HTERT RPE-1 (cell line): ENCODE results near the gene CALML5.

Source experiments
- in situ Hi-C: fragments of 300-500 bp; cut with MboI; formaldehyde crosslinking; loops from 4 replicates; pipeline ENCODE4 v1.14.3; 2020; ENCODE audit warnings: low sequenced_read_pairs

CALML5 gene

DNA sequence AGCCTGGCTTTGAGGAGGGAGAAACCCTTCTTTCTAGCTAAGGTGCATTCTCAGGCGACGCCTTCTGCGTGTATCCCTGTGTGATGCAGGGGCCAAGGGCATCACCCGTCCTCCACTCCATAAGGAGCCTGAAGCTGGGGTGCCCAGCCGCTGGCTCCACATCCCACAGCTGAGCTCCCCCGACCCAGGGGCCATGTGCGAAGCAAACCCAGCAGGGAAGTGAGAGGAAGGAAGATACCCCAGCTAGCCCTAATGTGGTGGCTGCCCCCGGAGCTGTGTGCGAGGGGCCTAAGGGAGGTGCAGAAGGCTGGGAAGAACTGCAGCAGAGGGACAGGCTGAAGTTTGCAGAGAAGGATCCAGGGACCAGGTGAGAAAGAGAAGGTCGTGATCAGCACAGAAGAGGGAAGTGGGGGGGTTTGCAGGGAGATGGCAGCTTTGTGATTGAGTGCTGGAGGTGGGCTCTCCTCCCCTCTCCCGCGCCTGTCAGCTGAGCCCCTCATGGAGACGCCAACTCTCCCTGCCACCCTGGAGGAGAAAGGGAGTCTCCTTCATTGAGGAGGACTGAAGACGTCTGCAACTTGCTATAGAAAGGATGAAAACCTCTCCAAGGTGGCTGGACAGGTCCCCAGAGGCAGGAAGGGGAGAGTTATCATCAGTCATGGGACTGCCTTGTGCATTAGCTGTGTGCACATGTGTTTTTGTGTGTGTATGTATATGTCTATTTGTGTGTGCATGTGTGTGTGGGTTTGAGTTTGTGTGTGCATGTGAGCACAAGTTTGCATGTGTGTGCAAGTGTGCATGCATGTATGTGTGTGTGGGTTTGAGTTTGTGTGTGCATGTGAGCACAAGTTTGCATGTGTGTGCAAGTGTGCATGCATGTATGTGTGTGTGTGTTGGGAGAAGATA lies 3.5 kb upstream of the CALML5 start:
- in situ Hi-C loops: no loop called here

DNA sequence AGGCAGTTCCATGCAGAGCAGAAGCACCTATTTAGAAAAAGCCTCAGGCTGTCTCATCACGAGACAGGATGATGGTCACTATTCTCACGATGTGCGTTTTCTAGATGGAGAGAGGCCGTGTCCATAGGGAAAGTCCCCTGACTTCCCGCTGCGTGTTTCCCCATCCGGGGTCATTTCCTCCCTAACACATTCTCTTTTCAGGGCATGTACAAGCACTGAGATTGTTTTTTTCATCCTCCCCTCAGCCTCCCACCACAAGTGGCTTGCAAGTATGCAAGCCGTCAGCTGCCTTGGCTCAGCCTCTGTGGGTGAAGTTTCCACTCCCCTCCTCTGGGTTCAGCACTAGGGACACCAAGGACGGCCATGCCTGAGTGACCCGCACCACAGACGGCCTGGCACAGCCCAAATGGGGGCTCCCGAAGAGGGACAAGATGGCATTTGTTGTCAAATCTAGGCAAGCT lies 2.7 kb upstream of the CALML5 start:
- in situ Hi-C loops: no loop called here

DNA sequence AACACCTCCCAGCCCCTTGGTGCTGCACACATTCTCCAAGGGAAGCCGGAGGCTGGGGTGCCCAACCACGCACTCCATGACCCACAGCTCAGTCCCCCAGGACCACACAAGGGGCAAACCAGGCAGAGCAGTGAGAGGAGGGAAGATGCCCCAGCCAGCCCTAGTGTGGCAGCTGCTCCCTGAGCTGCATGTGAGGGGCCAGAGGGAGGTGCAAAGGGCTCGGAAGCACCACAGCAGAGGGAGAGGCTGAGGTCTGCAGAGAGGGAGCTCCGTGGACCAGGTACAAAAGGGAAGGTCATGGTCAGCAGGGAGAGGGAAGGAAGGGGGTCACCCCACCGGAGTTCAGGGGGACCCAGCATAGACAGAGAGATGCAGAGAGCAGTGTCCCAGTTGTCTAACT lies 1.5 kb upstream of the CALML5 start:
- in situ Hi-C loops: no loop called here

DNA sequence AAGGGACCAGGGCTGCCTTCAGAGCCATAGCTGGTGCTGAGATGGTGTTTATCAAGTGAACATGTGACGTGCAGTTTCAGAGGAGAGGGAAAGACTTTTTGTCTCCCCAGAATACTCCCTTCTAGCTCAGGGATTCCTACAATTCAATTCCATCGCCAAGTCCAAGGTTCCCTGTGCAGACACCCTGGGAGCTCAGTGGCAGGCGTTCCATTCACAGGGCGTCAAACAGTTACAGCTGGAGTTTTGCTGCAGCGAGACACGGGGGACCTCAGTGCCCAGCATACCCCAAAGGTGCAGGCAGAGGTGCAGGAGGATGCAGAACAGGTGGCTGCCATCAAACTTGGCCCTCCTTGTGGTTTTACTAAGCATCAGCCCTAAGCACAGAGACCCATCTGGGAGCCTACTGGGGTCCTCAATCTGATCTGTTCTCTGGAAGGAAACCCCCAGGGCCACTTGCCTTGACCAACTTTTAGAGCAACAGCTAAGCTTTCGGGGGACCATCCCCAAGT lies 846 bp upstream of the CALML5 start:
- in situ Hi-C loops: no loop called here

DNA sequence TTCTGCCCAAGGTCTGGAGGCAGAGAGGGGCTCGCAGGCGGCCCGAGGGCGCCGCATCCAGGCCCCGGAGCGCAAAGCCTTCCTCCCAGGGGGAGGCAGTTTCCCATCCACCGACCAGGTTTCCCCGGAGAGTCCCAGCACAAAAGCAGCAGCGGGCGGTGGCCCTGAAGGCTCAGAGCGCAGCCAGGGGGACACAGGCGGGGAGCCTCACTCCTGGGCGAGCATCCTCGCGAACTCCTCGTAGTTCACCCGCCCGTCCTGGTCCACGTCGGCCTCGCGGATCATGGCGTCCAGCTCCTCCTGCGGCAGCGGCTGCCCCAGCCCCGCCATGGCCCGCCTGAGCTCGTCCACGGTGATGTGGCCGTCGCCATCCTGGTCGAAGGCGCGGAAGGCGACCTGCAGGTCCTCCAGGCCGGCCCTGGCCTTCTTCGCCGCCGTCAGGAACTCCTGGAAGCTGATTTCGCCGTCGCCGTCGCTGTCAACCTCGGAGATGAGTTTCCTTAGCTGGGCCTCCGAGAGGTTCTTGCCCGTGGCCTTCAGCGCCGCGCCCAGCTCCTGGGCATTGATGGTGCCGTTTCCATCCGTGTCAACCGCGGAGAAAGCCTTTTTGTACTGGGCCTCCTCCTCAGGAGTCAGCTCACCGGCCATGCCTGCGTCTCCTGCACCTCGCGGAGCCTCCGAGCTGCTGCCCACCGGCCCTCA lies 428 bp downstream of the CALML5 start:
- in situ Hi-C loops: no loop called here

DNA sequence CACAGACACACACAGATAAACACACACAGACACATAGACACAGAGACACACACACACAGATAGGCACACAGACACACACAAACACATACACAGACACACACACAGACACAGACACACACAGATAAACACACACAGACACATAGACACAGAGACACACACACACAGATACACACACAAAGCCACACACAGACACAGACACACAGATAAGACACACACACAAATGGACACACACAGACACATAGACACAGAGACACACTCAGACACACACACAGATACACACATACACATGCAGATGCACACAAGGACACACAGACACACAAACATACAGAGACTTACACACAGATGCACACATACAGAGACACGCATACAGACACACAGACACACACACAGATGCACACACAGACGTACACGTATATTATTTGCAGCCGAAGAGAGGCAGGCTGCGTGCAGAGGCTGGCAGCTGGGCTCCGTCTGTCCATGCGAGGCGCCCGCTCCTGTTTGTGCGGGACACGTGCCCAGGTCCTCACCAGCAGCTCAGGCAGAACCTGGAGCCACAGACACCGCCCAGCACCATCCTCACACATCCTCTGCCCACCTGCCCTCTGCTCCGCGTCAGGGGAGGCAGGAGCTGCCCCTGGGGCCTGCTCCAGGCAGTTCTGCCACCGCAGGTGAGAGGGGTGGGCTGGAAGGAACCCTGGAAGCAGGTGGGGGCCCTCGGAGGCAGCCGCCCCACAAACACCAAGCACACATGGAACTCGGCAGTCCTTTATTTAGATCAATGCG lies 1.2 kb downstream of the CALML5 start:
- in situ Hi-C loops: no loop called here

DNA sequence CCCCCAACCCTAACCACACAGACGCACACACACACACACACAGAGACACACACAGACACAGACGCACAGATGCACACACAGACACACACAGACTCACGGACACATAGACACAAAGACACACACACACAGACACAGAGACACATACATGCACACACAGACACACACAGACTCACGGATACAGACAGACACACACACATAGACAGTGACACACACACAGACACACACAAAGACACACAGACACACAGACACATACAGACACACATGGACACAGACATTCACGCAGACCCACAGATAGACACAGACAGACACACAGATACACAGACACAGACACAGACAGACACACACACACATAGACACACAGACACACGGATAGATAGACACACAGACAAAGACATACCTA lies 2.1 kb downstream of the CALML5 start:
- in situ Hi-C loops: no loop called here

DNA sequence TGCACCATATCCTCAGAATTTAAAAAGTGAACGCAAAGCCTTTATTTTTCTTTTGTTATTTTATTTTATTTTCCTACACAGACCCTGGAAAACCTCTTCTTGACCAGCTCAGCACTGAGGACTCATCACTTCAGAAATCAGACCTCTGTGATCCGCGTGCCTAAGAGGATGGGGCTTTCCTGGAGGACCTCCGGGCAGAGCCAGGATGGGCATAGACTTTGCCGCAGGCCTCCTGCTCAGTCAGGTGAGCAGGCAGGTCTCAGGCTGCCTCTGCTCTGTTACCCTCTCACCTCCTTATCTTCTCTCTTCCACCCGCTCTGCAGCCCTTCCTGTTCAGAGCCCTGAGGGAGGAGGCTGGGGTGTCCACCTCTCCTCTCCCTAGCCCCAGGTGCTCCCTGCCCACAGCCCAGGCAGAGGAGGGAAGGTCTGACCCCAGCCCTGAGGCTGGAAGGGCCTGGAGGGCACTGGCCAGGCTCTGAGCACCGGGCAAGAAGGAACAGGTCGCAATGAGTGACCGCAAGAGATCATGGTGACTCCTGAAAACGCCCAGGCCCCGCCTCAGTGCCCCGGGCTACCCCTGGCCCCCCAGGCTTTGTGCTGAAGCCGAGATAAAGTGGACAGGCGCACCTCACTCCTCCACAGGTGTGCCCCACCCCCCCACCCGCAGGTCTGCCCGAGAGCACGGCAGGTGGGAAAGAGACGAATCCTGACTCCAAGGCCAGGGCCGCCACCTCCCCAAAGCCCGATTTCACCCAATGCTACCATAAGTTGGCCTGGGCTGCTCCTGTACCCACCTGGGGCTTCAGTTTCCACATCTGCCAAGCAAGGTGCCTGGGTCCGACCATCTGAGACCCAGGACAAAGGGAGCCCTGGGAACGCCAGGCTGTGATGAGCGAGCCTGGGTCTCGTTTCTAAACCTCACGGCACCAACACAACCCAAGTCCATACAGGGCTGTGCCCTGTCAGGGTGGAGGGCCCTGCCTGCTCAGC lies 2.8 kb downstream of the CALML5 start:
- in situ Hi-C loops: no loop called here

DNA sequence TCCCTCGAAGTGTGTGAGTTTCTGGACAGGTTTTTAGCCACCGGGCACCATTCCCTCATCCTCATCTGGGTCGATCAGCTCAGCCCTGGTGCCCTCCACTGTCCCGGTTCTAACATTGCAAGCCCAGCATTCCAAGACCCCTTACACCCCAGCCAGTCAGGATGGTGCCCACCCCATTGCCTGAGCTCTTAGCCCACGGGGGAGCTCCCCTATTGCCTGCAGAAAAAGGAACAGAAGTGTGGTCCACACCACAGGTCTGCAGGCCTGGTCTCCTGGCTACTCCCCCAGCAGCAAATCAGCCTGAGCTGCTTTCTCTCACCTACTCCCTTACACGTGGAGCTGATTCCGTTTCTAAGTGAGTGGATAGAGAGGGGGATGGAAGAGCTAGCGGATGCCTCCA lies 4.8 kb downstream of the CALML5 start:
- in situ Hi-C loops: no loop called here

DNA sequence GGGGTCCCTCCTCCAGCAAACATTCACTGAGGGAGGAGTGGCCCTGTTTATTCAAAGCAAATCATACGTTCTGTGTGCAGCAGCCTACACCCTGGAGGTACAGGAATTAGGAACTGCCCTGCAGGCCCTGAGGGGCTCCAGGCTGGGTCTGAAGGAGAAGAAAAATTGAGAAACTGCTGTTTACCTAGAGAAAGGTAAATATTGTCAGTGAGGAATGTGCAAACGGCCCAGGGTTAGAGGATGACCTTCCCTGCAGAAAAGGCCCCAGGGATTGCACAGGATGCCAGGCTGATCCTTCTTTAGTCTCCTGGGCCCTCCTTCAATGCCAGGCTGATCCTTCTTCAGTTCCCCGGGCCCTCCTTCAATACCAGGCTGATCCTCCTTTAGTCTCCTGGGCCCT lies 5.7 kb downstream of the CALML5 start:
- in situ Hi-C loops: no loop called here

DNA sequence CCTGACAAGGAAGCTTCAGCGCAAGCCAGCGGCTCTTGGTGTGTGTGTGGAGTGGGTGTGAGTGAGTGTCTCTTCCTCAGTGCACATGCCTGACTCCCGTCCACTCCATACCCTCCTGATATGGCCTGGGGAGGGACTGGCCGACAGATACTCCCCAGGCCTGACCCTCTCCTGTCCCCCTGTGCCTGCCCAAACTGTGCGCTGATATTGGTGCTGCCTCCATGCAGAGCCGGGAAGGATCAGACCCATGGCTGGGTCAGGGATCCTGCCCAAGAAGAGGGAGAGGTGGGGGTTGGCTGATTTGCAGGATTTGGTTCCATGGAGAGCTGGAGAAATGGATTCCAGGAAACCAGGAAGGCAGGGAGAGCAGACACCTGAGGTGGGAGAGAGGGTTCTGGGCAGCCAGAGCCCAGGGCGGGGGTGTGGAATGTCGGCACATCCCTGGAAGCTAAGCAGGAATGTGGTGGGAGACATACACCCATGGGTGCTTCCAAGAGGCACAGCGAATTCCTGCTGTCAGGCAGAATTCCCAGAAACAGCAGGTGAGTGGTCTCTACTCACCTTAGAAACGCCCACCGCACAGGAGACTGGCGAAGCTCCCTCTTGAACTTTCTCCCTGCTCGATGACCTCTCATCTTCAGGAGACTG lies 6.3 kb downstream of the CALML5 start:
- in situ Hi-C loops: no loop called here

DNA sequence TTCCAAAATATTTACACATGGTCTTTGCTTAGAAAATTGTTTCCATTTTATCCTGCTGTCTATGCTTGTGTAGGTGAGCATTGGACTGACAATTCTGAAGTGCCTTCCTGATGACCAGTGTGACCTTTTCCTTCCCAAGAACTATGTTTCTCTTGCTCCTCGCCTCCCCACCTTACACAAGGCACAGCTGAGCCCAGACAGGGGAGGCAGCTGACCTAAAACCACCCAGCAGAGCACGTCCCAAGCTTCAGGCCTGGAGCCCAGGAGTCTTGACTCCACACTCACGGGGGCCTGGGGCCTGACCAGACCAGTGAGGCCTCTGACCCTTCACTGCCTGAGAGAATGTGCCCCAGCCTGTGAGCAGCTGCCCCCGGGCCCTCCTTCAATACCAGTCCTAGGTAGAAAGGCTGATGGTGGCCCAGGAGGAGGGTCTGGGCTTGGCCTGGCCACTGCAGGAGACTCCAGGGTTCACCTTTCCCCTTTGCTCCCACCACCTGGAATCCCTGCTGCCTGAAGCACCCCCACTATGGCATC lies 7.0 kb downstream of the CALML5 start:
- in situ Hi-C loops: no loop called here

DNA sequence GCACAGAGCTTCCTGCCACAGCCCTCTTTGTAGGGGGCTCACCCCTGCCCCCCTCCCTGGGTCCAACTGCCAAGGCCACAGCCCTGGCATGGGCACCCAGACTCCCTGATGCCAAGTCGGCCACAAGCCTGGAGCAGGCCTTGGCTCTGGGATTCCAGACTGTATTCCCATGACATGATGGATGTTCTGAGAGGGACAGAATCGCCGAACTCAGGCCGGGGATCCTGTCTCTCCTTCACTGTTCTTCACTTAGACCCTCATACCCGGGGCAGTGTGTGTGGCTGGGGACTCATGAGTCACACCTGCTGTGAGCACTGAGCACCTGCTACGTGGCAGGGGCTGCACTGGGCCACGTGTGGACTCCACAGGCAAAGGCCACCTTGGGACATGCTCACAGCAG lies 7.9 kb downstream of the CALML5 start:
- in situ Hi-C loops: no loop called here

DNA sequence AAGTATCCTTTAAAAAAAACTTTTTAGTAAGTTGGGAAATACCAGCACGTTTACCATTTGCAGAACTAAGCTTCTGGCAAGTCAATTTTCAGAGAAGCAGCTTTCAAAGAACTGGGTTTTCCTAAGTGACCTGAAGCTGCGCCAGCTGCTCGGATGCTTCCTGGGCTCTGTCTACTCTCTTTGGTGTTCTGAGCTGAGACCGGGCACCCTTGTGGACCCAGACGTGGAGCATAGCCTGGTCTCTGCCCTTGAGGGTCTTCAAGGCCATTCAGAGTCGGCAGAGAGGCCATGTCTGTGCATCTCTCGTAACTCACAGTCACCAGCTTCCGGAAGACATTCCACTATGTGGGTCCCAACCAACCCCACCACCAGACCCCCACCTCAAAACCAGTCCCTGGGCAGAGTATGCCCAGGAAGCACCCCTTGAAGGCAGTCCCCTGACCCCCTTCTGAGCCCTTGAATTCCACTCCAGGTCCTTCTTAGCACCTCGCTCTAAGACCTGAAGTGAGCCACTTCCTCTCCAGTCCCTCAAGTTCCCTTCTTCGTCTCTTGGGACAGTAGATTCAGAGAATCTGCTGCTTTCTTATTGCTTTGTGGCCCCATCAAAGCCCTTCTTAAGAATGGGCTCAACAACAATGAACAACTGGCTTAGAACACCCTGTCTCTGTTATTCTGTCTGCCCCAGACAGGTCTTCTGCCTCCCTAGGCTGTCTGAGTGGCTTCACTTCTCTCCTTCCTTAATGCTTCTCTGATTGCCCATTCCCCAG lies 8.5 kb downstream of the CALML5 start:
- in situ Hi-C loops: no loop called here

DNA sequence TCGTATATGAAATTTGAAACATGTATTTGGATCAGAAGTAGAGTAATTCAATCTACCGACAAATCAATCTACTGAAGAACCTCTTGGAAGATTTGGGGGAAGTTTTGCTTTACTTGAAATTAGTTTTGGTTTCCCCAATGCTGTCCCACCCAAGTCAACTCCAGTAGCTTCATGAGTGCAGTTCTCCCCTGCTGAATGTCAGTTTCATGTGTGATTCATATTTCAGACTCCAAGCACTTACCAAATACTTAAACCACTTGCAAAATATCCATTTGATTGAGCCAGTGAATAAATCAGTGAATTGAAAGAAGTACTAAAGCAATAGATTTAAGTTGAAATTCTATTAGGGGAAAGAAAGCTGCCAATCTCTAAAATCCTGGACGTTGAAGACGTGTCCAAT lies 9.3 kb downstream of the CALML5 start:
- in situ Hi-C loops: no loop called here

DNA sequence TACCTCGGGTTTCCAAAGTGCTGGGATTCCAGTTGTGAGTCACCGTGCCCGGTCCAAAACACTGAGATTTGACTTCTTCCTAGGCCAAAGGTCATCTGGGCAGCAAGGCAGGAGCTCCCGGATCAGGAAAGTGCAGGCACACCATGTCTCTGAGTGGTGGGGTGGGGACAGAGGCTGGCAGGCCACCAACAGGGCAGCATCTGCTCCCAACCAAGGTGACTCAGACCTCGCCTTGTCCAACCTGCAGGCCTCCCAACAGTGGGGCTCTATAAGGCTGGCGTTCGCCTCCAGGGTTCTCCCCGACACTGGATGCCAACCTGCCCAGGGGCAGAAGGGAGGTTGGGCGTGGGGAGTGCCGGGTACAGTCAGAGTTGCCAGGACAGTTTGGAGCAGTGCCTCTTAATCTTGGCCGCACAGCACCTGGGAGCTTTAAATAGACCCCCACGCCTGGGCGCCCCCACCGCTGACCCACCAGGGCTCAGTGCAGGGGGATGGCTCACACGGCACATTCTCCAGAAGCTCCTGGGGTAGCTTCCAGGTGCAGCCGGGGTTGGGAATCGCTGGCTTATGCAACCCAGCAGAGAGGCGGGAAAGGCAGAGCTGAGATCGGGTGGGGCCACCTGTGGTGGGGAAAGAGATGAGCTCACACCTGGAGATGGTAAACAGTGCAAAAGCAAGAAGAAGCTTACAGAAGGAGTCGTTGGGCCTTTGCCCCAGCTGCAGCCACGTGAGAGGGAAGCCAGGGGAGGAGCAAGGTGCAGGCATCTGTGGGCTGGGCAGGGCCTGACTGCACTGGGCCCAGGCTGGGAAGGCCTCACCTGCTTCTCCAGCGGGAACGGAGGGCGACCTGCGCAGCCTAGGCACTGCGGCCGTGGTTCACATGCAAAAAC lies 10.9 kb downstream of the CALML5 start:
- in situ Hi-C loops: no loop called here

DNA sequence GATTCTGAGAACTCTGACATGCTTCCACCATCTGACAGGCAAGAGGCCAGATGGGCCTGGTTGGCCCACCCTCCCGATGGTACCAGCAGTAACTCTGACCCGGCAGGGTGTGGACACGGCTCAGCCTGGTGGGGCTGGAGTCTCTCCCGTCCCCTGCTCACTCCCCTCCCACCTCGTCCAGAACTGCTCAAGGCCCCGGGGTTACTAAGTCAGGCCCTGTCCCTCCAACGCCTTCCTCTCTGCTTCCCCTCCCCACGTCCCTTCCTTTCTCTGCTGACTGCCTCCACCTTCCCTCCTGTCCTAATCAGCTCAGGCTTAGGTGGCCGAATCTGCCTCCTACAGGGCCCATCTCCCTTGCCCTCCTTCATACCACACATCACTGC lies 12.5 kb downstream of the CALML5 start:
- in situ Hi-C loops: no loop called here
